Measurements from ENCODE around the gene MGLL.

The MGLL gene

DNA sequence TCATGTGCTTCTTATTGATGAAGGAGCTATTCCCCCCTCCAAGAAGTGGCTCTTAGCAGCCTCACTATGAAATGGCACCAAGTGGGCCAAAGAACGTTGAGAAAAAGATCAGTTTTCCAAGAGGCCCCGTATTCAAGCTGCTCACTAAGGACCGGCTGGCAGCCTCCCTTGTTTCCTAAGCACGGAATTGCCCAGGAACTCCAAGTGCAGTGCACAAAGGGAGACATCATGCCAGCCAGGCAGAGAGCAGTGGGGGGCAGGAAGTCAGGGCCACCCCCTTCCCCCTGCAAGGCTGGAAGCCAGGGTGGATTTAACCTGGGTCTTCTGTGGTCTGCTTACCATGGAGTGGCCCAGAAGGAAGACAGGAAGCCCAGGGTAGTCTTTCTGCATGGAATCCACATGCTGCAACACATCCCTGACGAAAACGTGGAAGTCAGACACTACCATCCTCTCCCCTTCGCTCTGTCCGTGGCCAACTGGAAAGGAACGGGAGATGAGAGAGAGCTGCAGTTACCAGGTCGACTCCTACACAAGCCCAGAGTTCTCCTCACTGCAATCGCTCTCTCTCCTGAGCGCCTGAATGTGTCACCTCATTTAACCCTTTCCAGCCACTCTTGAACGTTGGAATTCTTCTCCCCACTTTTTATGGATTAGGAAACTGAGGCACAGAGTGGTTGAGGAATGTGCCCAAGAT is 100.1 kb downstream of the MGLL start:
- ChIA-PET POLR2A (ENCODE audit: low non-redundant PET) (no interaction called here), CTCF (no interaction called here)
- DNase-seq (ENCODE audit: low spot score), result no peak
- TF ChIP-seq, protein P1, sequence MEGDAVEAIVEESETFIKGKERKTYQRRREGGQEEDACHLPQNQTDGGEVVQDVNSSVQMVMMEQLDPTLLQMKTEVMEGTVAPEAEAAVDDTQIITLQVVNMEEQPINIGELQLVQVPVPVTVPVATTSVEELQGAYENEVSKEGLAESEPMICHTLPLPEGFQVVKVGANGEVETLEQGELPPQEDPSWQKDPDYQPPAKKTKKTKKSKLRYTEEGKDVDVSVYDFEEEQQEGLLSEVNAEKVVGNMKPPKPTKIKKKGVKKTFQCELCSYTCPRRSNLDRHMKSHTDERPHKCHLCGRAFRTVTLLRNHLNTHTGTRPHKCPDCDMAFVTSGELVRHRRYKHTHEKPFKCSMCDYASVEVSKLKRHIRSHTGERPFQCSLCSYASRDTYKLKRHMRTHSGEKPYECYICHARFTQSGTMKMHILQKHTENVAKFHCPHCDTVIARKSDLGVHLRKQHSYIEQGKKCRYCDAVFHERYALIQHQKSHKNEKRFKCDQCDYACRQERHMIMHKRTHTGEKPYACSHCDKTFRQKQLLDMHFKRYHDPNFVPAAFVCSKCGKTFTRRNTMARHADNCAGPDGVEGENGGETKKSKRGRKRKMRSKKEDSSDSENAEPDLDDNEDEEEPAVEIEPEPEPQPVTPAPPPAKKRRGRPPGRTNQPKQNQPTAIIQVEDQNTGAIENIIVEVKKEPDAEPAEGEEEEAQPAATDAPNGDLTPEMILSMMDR (conservative IDR thresholded peaks at IDR 0.05; ENCODE audit: low read depth), result no peak
- H3K27ac ChIP-seq, result no peak overlapping the region

DNA sequence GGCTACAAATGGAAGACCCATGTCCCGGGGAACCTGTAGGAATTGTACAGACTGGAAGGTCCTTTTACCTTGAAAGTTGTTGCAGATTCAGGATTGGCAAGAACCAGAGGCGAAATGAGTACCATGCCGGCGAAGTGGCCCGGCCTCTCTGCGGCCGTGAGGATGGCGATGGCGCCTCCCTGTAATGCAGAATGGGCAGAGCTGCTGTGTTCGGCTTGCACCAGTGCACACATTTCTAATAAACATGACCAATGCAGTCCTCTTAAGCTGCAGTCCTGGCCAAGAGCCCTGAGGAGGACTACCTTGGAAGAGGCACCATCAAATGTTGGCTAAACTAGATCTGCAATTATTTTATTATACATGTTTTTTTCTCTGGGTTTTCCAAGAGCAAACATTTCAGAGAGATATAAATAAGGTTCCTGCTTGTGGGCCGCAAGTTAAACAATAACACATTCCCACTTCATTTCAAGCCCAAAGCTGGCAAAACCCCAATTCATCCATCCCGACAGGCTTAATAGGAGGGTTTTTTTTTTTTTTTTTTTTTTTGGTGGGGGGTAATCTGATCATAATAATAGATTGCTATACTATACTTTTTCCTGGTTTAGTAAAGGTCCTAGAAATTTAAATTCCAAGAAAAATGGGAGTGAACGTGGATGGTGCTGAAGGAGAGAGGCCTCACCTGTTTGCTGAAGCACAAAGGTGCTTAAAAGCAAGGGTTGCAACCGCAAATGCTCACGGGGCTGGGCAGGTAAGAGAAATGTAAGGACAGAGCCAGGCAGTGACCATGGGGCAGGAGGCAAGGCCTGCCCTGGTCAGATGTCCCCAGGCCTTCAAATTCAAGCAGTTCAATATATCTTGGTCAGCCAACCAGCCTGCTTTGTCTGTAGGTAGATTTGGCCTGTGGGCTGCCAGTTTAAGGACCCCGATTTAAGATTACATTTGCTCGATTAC is 101.1 kb downstream of the MGLL start:
- TF ChIP-seq, protein P1 (conservative IDR thresholded peaks at IDR 0.05; ENCODE audit: low read depth), result no peak
- DNase-seq (ENCODE audit: low spot score), result no peak
- no peak overlapping the region for H3K27ac ChIP-seq
- POLR2A ChIA-PET (ENCODE audit: low non-redundant PET), result no interaction called here
- CTCF ChIA-PET, result no interaction called here

DNA sequence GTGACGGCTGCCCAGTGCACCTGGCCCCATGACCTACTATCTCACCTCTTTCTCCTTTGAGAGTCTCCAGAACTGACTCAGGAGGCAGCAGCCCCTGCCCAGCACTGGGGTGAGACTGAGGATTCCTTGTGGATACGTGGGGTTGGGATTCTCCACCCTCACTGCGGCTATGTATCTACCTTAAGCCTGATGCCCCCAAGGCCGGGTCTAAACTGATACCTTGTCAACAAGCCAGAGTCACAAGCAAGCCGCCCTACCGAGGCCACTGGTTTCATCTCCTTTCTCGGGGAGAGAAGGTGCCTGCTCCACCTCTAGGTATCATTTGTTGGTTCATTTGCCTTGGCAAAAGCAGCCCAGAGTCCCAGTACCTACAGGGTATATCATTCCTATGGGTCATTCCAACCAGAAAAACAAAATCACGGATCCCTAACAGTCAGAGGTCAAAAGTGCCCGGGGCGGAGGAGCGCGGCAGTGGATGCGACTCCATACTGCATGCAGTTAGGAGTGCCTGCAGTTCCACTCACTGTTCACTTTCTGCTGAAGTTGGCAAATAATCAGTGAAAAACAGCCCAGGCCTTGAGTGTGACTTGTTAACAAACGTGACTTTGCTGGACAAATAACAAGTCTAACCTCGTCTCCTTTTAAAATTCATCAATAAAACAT is 102.0 kb downstream of the MGLL start:
- H3K27ac ChIP-seq, result no peak overlapping the region
- TF ChIP-seq, protein P1 (conservative IDR thresholded peaks at IDR 0.05; ENCODE audit: low read depth), result no peak
- ChIA-PET CTCF (no interaction called here), POLR2A (ENCODE audit: low non-redundant PET) (no interaction called here)
- DNase-seq (ENCODE audit: low spot score), result no peak

DNA sequence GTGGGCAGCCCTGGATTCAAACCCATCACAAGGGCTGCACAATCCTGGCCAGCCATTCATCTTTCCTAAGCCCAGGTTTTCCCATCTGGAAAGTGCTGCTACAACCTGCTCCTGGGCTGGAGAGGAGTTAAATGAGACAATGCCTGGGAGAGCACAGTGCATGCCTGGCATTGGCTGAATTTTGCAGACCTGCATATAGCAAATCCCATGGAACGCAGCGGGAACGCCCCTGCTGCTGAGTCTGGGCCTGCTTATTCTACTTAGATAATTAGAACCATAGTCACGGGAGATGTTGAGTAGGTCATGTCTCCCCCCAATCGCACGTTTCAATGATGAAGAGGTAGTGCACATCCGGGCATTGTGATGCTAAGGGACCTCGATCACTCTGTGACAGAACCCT is 102.9 kb downstream of the MGLL start:
- no peak overlapping the region for H3K27ac ChIP-seq
- POLR2A ChIA-PET (ENCODE audit: low non-redundant PET), result no interaction called here
- CTCF ChIA-PET, result interaction anchor here (0.8 kb wide), 1 partner anchor 28 kb away, joined by 3 read pairs; no protein-coding TSS in a partner anchor
- TF ChIP-seq, protein P1 (conservative IDR thresholded peaks at IDR 0.05; ENCODE audit: low read depth), result no peak
- no peak for DNase-seq (ENCODE audit: low spot score)

DNA sequence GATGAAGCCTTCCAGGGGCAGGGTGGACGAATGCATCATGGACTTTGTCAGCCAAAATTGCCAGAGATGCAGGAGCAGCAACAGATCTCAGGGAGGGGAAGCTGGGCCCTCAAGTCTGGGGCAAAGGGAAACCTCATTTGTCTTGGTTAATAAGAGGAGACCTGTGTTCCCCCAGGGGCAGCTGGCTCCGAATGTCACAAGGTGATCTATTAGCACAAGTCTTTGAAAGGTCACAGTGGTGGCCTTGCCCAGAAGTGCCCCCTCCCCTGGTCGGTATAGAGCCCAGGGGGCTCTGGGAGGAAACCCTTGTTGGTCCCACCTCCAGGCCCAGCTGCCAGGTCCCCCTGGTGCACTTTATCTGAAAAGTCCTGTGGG is 103.4 kb downstream of the MGLL start:
- no peak for DNase-seq (ENCODE audit: low spot score)
- ChIA-PET POLR2A (ENCODE audit: low non-redundant PET) (no interaction called here), CTCF (interaction anchor here (0.8 kb wide), 1 partner anchor 28 kb away, joined by 3 read pairs; no protein-coding TSS in a partner anchor)
- H3K27ac ChIP-seq, result no peak overlapping the region
- TF ChIP-seq, protein P1 (conservative IDR thresholded peaks at IDR 0.05; ENCODE audit: low read depth), result no peak

DNA sequence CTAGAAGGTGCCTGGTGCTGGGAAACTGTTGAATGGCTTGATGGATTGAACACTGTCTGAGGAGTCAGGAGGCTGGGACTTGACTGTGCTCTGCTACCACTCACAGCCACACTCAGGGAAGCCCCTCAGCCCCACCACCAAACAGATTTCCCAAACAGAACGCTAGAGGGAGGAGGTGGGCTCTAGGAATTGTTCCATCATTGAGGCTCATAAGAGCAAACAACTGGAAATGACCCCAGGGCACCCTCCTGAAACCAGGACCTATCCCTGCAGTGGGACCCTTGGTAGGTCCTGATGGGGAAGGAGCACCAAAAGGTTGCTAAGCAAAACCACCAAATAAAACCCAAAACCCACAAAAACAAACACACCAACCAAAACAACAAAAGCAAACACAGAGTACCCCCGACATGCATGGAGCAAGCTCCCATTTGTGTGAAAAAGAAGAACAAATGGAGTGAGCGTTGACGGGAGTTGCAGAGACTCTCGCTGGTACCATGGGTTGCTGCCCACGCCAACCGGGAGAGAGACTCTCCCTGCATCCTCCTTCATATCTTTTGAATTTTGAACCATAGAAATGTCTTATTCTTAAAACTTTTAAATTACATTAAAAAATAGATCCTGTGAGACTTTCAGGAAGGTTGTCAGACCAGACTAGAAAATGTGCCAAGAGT is 103.9 kb downstream of the MGLL start:
- TF ChIP-seq, protein P1 (conservative IDR thresholded peaks at IDR 0.05; ENCODE audit: low read depth), result no peak
- H3K27ac ChIP-seq, result no peak overlapping the region
- ChIA-PET CTCF (interaction anchor here (0.8 kb wide), 1 partner anchor 27 kb away, joined by 3 read pairs; no protein-coding TSS in a partner anchor), POLR2A (ENCODE audit: low non-redundant PET) (no interaction called here)
- DNase-seq (ENCODE audit: low spot score), result no peak

All from RWPE1 (cell line).